ENCODE results near the gene C1GALT1. TPM values are rescaled to one million over a fixed set of nuclear protein-coding genes. Genes with fewer than 3 reads are reported as not detected.

Gene C1GALT1
- total RNA-seq, 1 experiment from 2014 or later = 27.2 TPM

DNA sequence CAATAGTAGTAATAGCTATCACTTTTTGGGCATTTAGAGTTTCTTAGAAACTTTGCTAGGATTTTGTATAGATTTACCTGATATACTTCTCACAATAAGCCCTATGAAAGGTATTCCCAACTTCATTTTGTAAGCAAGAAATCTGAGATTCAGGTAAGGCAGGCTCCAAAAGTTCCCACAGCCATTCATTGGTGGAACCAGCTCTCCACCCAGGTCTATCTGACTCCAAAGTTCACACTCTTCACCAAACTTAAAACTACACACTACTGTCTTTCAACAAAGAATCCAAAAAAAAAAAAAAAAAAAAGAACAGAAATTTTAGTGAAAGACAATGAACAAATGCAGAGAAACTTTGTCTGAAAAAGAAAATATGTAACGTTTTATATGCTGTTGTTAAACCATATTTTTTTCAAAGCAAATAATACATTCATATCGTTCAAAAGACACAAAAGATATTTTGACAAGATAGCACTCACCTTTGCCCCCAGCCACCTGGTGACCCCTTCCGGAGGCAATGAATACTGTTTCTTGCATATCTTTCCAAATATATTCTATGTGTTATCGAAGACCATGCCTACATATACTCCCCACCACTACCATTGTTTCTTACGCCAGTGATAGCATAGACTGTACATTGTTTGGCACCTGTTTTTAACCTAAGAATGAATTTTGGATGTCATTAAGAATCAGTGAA is 108.2 kb downstream of the C1GALT1 start:
- Histone ChIP-seq H4K20me1 (ENCODE audit: insufficient read depth) (no peaks in the 10 kb centered on the region), H3K9me2 (ENCODE audit: insufficient read depth) (no peaks in the 10 kb centered on the region), H3K36me3 (ENCODE audit: control insufficient read depth in 1 of 2, insufficient read depth in 2 of 2, low read length in 2 of 2) (no peaks in the 10 kb centered on the region), H3K27ac (ENCODE audit: low read depth, low read length) (no peak overlapping the region), H3K4me1 (ENCODE audit: control insufficient read depth in 1 of 2, insufficient read depth in 2 of 2, low read length in 2 of 2) (no peaks in the 10 kb centered on the region), H3K9ac (ENCODE audit: low read length) (no peak overlapping the region), H3K9me3 (ENCODE audit: control insufficient read depth in 1 of 2, insufficient read depth in 1 of 2, low read depth in 1 of 2, low read length in 2 of 2) (no peaks in the 10 kb centered on the region; a peak in 1 of 4 replicates), H2AFZ (ENCODE audit: low read depth, low read length, poor library complexity, severe bottlenecking) (no peak overlapping the region), H3K4me2 (ENCODE audit: low read length) (no peak overlapping the region), H3K79me2 (ENCODE audit: insufficient read depth, low read length) (no peaks in the 10 kb centered on the region), H3K27me3 (ENCODE audit: insufficient read depth, low read length) (no peaks in the 10 kb centered on the region), H3K4me3 (replicated peaks in 1 of 2; ENCODE audit: low read depth in 1 of 2, low read length in 2 of 2) (no peak overlapping the region)
- DNase-seq (ENCODE audit: low read depth, low spot score) = no peak
- no TSS peak for BruUV-seq (replicated peaks)
- CTCF ChIA-PET = no interaction called here
- no peak for TF ChIP-seq YY1 (IDR thresholded peaks at IDR 0.05; ENCODE audit: extremely low read depth, insufficient replicate concordance, low read depth, low read length)
- no peak for TF ChIP-seq SRF (IDR thresholded peaks at IDR 0.05; ENCODE audit: low read depth)
- TF ChIP-seq RAD21 (IDR thresholded peaks at IDR 0.05; ENCODE audit: low read depth) = no peak
- TF ChIP-seq EGR1 (IDR thresholded peaks at IDR 0.05; ENCODE audit: low read depth) = no peak
- TF ChIP-seq POLR2A (IDR thresholded peaks at IDR 0.05; ENCODE audit: borderline replicate concordance, extremely low read depth, insufficient read depth, insufficient read length) = no peak
- no peak for TF ChIP-seq EZH2phosphoT487 (IDR thresholded peaks at IDR 0.05; ENCODE audit: borderline replicate concordance)
- no peak for TF ChIP-seq EZH2 (IDR thresholded peaks at IDR 0.05)
- TF ChIP-seq SIN3A (IDR thresholded peaks at IDR 0.05; ENCODE audit: low read depth) = no peak
- TF ChIP-seq, protein P1, sequence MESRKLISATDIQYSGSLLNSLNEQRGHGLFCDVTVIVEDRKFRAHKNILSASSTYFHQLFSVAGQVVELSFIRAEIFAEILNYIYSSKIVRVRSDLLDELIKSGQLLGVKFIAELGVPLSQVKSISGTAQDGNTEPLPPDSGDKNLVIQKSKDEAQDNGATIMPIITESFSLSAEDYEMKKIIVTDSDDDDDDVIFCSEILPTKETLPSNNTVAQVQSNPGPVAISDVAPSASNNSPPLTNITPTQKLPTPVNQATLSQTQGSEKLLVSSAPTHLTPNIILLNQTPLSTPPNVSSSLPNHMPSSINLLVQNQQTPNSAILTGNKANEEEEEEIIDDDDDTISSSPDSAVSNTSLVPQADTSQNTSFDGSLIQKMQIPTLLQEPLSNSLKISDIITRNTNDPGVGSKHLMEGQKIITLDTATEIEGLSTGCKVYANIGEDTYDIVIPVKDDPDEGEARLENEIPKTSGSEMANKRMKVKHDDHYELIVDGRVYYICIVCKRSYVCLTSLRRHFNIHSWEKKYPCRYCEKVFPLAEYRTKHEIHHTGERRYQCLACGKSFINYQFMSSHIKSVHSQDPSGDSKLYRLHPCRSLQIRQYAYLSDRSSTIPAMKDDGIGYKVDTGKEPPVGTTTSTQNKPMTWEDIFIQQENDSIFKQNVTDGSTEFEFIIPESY (IDR thresholded peaks at IDR 0.05; ENCODE audit: extremely low read depth, insufficient replicate concordance, low read length) = no peak
- no peak for TF ChIP-seq SP1 (IDR thresholded peaks at IDR 0.05; ENCODE audit: low read depth)
- TF ChIP-seq CEBPB (IDR thresholded peaks at IDR 0.05; ENCODE audit: low read depth) = no peak
- TF ChIP-seq, protein P2, sequence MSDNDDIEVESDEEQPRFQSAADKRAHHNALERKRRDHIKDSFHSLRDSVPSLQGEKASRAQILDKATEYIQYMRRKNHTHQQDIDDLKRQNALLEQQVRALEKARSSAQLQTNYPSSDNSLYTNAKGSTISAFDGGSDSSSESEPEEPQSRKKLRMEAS (IDR thresholded peaks at IDR 0.05) = no peak
- no peak for TF ChIP-seq REST (IDR thresholded peaks at IDR 0.05; ENCODE audit: low read depth)
- TF ChIP-seq CBX3 (IDR thresholded peaks at IDR 0.05; ENCODE audit: low read depth) = no peak
- RAD21 ChIA-PET (ENCODE audit: low non-redundant PET in 1 of 2, low total read pairs in 2 of 2, uncharacterized antibody in 2 of 2, unreplicated experiment in 2 of 2) = no interaction called here
- ATAC-seq = no peak
- intact Hi-C loops (cut with micrococcal nuclease) = no loop called here
- POLR2A ChIA-PET = no interaction called here

All from HCT116 (cell line).